Gastroesophageal sphincter (tissue), 3 donors: ENCODE measurements around the gene TMEM168.

Experiments used
- CTCF ChIP-seq, 4 experiments: fragments of 200-600 bp in 2 of 4; fragments of 450-650 bp in 2 of 4; sonication (generic) in 1 of 4; IDR thresholded peaks; one replicate each; pipeline ENCODE4 v1.5.1; 2017 to 2019; ENCODE audit warnings: antibody characterized with exemption in 4 of 4, mild to moderate bottlenecking in 2 of 4, moderate library complexity in 2 of 4
- EP300 ChIP-seq: sonication (generic); formaldehyde crosslinking; IDR thresholded peaks from one replicate; pipeline ENCODE4 v1.6.1; 2017; ENCODE audit warnings: antibody characterized with exemption, mild to moderate bottlenecking
- POLR2A ChIP-seq, 2 donors: fragments of 450-650 bp; IDR thresholded peaks; one replicate each; pipeline ENCODE4 v1.6.1; 2017; ENCODE audit warnings: antibody characterized with exemption in 2 of 2, mild to moderate bottlenecking in 2 of 2, moderate library complexity in 1 of 2
- POLR2AphosphoS5 ChIP-seq: sonication (generic); formaldehyde crosslinking; IDR thresholded peaks from one replicate; pipeline ENCODE4 v1.6.1; 2017; ENCODE audit warnings: antibody characterized with exemption

GRCh38 chr7:112781558-112781957 lies 8.6 kb downstream of the TMEM168 start:
- TF ChIP-seq CTCF (IDR thresholded peaks at IDR 0.05) (no peak), POLR2A (IDR thresholded peaks at IDR 0.05) (no peak), EP300 (no peak), POLR2AphosphoS5 (no peak)
